Mucosa of rectum (tissue), 2 donors: ENCODE measurements around the gene HBZ.
"Not testable (repeated sequence)": the region's sequence is repeated elsewhere in the genome, so short reads cannot be mapped to it uniquely, and the experiment has no call there.

ENCODE experiments used
- H3K27ac ChIP-seq, 2 donors: one replicate each; pipeline ENCODE4 v1.7.0; 2013; ENCODE audit warnings: inconsistent platforms in 2 of 2, low read depth in 2 of 2, low read length in 2 of 2
- H3K27me3 ChIP-seq, 2 donors: one replicate each; pipeline ENCODE4 v1.7.0; 2013; ENCODE audit warnings: low read length in 2 of 2; ENCODE audit not compliant: control insufficient read depth in 2 of 2, insufficient read depth in 2 of 2
- H3K36me3 ChIP-seq, 2 donors: one replicate each; pipeline ENCODE4 v1.7.0; 2013; ENCODE audit warnings: low read length in 2 of 2; ENCODE audit not compliant: control insufficient read depth in 2 of 2, insufficient read depth in 2 of 2
- H3K4me1 ChIP-seq, 2 donors: one replicate each; pipeline ENCODE4 v1.7.0; 2013; ENCODE audit warnings: low read length in 2 of 2, mild to moderate bottlenecking in 1 of 2; ENCODE audit not compliant: control insufficient read depth in 2 of 2, insufficient read depth in 2 of 2
- H3K4me3 ChIP-seq, 2 donors: one replicate each; pipeline ENCODE4 v1.7.0; 2013; ENCODE audit warnings: low read length in 2 of 2
- H3K9ac ChIP-seq, 2 donors: one replicate each; pipeline ENCODE4 v1.7.0; 2013; ENCODE audit warnings: low read length in 2 of 2, low read depth in 1 of 2, mild to moderate bottlenecking in 1 of 2
- H3K9me3 ChIP-seq, 2 donors: one replicate each; pipeline ENCODE4 v1.7.0; 2013; ENCODE audit warnings: low read length in 2 of 2; ENCODE audit not compliant: control insufficient read depth in 2 of 2
- donor health status: healthy.
- donor health status: Normal muscosa, but diverticular disease.

Gene HBZ

GRCh38 chr16:118857-119256 lies 33.6 kb upstream of the HBZ start:
- Histone ChIP-seq H3K27ac (no peak overlapping the region), H3K36me3 (peaks cover 0 to 7% of the 10 kb centered on the region in 2 donors), H3K9me3 (no peaks in the 10 kb centered on the region), H3K9ac (no peak overlapping the region), H3K27me3 (no peaks in the 10 kb centered on the region), H3K4me1 (peaks cover 3 to 6% of the 10 kb centered on the region in 2 donors), H3K4me3 (no peak overlapping the region)

GRCh38 chr16:119295-119694 lies 33.1 kb upstream of the HBZ start:
- Histone ChIP-seq H3K9me3 (no peaks in the 10 kb centered on the region), H3K4me1 (peaks cover 3 to 6% of the 10 kb centered on the region in 2 donors), H3K4me3 (no peak overlapping the region), H3K36me3 (peaks cover 0 to 5% of the 10 kb centered on the region in 2 donors), H3K9ac (no peak overlapping the region), H3K27me3 (no peaks in the 10 kb centered on the region), H3K27ac (no peak overlapping the region)

GRCh38 chr16:119835-120491 lies 32.5 kb upstream of the HBZ start:
- peaks cover 0 to 2% of the 10 kb centered on the region in 2 donors for H3K36me3 ChIP-seq
- no peak overlapping the region for H3K4me3 ChIP-seq
- peaks cover 3 to 6% of the 10 kb centered on the region in 2 donors for H3K4me1 ChIP-seq
- no peaks in the 10 kb centered on the region for H3K9me3 ChIP-seq
- no peak overlapping the region for H3K9ac ChIP-seq
- H3K27me3 ChIP-seq: no peaks in the 10 kb centered on the region
- H3K27ac ChIP-seq: no peak overlapping the region

GRCh38 chr16:120756-121155 lies 31.7 kb upstream of the HBZ start:
- Histone ChIP-seq H3K9ac (no peak overlapping the region), H3K4me3 (no peak overlapping the region), H3K27me3 (no peaks in the 10 kb centered on the region), H3K27ac (no peak overlapping the region), H3K36me3 (no peaks in the 10 kb centered on the region), H3K4me1 (peaks cover 3 to 6% of the 10 kb centered on the region in 2 donors), H3K9me3 (no peaks in the 10 kb centered on the region)

- no peaks in the 10 kb centered on the region for H3K36me3 ChIP-seq
- no peak overlapping the region for H3K9ac ChIP-seq
- H3K9me3 ChIP-seq: no peaks in the 10 kb centered on the region
- H3K27ac ChIP-seq: no peak overlapping the region
- peaks cover 3 to 6% of the 10 kb centered on the region in 2 donors for H3K4me1 ChIP-seq
- no peaks in the 10 kb centered on the region for H3K27me3 ChIP-seq
- no peak overlapping the region for H3K4me3 ChIP-seq
These were observed 30.1 kb upstream of the HBZ start for GRCh38 chr16:122361-122760.

GRCh38 chr16:123558-124350 lies 28.7 kb upstream of the HBZ start:
- not testable (repeated sequence) for H3K9me3 ChIP-seq, H3K4me1 ChIP-seq, H3K4me3 ChIP-seq, H3K27ac ChIP-seq, H3K9ac ChIP-seq, H3K27me3 ChIP-seq, H3K36me3 ChIP-seq

- no peak overlapping the region for H3K9ac ChIP-seq
- H3K4me3 ChIP-seq: no peak overlapping the region
- no peaks in the 10 kb centered on the region for H3K4me1 ChIP-seq
- H3K36me3 ChIP-seq: no peaks in the 10 kb centered on the region
- no peaks in the 10 kb centered on the region for H3K27me3 ChIP-seq
- no peak overlapping the region for H3K27ac ChIP-seq
- no peaks in the 10 kb centered on the region for H3K9me3 ChIP-seq
These were observed 27.4 kb upstream of the HBZ start for GRCh38 chr16:125011-125410.

- no peaks in the 10 kb centered on the region for H3K36me3 ChIP-seq
- no peaks in the 10 kb centered on the region for H3K4me1 ChIP-seq
- no peak overlapping the region for H3K27ac ChIP-seq
- H3K27me3 ChIP-seq: no peaks in the 10 kb centered on the region
- H3K9ac ChIP-seq: no peak overlapping the region
- H3K9me3 ChIP-seq: no peaks in the 10 kb centered on the region
- no peak overlapping the region for H3K4me3 ChIP-seq
These were observed 23.4 kb upstream of the HBZ start for GRCh38 chr16:129075-129474.

- Histone ChIP-seq H3K27ac (no peak overlapping the region), H3K27me3 (no peaks in the 10 kb centered on the region), H3K9ac (no peak overlapping the region), H3K4me3 (no peak overlapping the region), H3K4me1 (no peaks in the 10 kb centered on the region), H3K36me3 (no peaks in the 10 kb centered on the region), H3K9me3 (no peaks in the 10 kb centered on the region)
These were observed 21.8 kb upstream of the HBZ start for GRCh38 chr16:130533-131173.

GRCh38 chr16:132120-132519 lies 20.3 kb upstream of the HBZ start:
- Histone ChIP-seq H3K36me3 (no peaks in the 10 kb centered on the region), H3K27ac (no peak overlapping the region), H3K9ac (no peak overlapping the region), H3K4me3 (no peak overlapping the region), H3K4me1 (no peaks in the 10 kb centered on the region), H3K9me3 (no peaks in the 10 kb centered on the region), H3K27me3 (no peaks in the 10 kb centered on the region)
